Measurements from ENCODE around the gene TESK2.
"Not testable (repeated sequence)": the region's sequence is repeated elsewhere in the genome, so short reads cannot be mapped to it uniquely, and the experiment has no call there.

The TESK2 gene, protein sequence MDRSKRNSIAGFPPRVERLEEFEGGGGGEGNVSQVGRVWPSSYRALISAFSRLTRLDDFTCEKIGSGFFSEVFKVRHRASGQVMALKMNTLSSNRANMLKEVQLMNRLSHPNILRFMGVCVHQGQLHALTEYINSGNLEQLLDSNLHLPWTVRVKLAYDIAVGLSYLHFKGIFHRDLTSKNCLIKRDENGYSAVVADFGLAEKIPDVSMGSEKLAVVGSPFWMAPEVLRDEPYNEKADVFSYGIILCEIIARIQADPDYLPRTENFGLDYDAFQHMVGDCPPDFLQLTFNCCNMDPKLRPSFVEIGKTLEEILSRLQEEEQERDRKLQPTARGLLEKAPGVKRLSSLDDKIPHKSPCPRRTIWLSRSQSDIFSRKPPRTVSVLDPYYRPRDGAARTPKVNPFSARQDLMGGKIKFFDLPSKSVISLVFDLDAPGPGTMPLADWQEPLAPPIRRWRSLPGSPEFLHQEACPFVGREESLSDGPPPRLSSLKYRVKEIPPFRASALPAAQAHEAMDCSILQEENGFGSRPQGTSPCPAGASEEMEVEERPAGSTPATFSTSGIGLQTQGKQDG

DNA sequence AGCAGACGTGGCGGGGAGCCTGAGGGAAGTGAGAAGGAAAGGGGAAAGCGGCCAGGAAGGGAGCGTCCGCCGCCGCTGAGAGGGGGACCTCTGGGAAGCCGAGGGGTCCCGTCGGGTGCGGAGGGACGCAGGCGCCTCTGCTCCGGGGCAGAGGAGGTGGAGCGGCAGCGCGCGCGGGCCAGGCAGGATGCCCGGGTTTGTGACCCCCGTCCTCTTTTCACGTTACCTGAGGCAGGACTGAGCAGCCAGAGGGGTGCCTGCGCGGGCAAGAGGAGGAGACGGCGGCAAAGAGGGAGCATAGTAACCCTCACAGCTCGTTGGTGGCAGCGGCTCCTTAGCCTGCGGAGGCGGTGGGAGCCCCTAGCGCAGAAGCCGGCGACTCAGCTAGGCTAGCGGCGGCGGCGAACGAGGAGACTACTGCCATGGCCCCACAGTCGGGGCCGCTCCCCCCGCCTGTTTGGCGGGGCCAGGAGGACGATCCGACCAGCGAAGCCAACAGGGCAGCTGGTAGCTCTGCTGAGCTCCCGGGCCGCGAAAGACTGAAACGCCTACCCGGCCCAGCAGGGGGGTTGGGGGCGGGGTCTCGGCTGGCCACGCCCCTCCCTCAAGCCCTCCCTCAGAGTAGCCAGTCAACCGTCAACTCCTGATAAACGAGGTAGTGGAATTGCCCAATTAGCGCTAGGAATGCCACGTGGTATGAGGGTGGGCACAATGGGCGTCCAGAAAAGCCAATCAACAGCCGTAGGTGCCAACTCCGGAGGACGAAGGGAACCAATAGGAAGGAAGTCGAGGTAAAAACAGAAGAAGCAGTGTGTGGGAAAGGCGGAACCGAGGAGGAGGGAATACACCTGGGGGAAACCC lies at the start of gene TESK2:
TESK2 (minus strand) TSS at position 538 of the 861 bp plus-strand sequence. CDS start 33,378 bp downstream, outside the sequence.
- DNase-seq = peak; percentile 96

DNA sequence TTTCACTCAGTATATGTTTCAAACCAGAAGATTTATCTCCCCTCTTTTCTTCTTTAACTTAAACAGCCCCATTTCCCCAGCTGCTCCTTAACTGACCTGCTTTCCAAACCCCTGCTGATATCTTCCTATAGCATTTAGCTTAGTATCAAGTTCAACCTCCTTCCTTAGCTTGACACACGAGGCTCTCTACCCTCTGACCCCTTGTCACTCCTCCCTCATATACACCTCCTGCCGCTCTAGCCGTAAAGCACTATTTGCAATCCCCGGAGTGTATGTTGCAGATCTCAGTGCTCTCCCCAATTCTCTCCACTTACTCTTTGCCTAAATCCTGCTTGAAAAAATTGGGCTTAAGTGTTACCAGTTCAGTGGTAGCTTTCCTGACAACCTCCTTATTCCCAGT lies 45.9 kb upstream of the TESK2 start:
- DNase-seq = no peak

DNA sequence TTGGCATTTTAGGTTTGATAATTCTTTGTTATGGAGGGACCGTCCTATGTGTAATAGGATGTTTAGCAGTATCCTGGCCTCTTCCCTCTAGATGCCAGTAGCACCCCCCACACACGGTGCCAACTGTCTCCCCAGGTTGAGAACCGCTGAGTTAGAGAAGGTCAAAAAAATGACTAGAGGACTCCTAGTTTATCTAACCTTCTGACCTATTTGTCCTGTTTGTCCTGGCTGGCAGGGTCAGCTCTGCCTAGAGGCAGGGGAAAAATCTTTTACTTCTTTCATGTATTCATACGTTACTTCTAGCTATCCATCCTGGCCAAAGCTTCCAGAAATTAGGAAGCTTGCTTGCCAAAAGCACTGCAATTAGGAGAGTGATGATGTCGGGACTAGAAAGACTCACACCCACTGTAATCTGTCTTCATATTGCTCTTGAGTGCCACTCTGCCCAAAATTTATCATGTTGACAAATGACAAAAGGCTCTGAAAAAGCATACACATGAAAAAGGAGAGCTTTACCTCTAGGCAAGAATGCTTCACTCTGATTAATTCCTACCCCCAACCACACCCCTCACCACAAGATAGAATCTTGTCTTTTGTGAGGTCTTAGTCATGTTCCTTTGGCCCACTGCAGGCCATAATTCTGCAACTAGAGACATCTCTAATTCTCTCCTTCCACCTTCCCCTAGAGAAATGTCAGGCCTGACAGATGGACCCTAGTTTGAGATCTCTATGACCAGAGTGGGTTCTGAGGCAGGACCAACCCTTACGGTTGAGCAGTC lies 45.2 kb upstream of the TESK2 start:
- no peak for DNase-seq

DNA sequence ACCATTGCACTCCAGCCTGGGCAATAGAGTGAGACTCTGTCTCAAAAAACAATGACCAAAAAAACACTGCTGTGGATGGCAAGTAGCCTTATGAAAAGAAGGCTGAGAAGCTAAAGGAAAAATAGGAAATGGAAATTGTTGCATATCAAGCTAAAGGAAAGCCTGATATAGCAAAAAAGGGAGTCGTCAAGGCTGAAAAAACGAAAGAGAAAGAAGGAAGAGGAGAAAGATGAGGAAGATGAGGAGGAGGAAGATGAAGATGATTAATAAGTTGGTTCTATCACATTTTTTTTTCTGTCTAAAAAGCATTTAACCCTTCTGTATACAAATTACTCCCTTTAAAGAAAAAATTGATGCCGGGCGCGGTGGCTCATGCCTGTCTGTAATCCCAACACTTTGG lies 40.9 kb upstream of the TESK2 start:
- DNase-seq = no peak

DNA sequence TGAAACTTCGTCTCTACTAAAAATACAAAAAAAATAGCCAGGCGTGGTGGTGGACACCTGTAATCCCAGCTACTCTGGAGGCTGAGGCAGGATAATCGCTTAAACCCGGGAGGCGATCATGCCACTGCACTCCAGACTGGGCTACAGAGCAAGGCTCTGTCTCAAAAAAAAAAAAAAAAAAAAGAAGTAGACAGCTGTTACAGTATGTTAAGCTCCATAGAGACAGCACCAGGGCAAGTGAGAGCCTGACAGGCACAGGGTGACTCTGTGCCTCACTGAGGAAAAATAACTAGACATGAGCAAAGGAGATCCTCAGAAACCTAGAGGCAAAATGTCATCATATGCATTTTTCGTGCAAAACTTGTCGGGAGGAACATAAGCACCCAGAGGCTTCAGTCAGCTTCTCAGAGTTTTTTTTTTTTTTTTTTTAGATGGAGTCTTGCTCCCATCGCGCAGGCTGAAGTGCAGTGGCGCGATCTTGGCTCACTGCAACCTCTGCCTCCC lies 39.7 kb upstream of the TESK2 start:
- DNase-seq = no peak

DNA sequence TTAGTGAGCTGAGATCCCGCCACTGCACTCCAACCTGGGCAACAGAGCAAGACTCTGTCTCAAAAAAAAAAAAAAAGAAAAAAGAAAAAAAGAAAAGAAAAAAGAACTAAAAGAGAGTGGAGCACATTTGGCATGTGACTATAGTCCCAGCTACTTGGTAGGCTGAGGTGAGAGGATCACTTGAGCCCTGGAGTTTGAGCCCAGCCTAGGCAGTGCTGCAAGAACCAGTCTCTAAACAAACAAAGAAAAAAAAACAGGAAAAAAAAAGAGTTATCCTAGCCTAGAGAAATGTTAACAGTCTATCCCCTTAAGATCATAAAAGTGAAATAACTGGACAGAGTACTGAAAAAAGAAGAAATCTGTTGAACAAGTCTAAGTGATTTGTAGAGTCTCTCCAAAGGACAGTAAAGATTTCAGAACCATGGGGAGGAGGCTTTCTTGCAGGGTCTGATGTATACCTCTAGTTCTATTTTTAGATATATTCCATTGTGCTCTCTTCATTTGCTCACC lies 35.2 kb upstream of the TESK2 start:
- DNase-seq = no peak

DNA sequence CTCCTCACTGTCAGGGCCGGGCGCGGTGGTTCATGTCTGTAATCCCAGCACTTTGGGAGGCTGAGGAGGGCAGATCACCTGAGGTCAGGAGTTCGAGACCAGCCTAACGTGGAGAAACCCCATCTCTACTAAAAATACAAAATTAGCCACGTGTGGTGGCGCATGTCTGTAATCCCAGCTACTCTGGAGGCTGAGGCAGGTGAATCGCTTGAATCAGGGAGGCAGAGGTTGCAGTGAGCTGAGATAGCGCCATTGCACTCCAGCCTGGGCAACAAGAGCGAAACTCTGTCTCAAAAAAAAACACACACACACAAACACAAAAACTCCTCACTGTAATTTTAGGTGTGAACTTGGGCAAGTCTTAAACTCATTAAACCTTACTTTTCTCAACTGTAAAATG lies 33.0 kb upstream of the TESK2 start:
- DNase-seq = not testable (repeated sequence)

DNA sequence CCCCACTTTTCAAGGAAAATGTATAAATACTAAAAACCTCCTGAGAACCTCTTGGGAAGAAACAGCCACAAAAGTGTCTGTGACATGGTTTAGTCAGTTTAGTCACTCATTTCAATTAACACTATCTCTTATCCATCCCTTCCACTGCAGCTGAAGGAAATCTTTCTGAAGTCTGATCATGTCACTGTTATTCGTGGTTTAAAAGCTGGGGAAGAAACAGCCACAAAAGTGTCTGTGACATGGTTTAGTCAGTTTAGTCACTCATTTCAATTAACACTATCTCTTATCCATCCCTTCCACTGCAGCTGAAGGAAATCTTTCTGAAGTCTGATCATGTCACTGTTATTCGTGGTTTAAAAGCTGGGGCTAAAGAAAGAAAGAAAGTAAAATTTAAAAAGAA lies 32.6 kb upstream of the TESK2 start:
- not testable (repeated sequence) for DNase-seq

DNA sequence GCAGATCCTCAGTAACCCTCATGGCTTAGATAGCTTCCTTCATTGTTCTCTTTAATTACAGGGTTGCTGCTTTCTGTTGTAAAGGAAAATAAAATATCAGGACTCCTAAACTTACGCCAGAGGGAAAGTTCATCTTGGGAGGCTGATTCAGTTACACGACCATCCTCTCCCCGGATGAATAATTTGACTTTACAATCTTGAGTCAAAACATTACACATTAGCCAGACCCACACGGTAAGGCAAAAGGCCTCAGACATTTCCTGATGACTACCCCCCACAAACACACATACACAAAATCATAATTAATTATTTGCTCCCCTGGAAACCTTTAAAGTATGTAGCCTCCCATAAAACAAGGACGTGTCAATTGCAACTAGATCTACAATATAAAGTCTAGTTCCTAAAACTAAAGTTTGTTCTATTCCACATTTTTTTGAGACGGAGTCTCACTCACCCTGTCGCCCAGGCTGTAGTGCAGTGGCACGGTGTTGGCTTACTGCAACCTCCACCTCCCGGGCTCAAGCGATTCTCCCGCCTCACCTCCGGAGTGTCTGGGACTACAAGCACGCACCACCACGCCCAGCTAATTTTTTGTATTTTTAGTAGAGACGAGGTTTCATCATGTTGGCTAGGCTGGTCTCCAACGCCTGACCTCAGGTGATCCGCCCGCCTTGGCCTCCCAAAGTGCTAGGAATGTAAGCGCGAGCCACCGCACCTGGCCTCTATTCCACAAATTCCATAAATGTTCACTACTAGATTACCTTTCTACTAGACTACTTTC lies 31.6 kb upstream of the TESK2 start:
- no peak for DNase-seq

DNA sequence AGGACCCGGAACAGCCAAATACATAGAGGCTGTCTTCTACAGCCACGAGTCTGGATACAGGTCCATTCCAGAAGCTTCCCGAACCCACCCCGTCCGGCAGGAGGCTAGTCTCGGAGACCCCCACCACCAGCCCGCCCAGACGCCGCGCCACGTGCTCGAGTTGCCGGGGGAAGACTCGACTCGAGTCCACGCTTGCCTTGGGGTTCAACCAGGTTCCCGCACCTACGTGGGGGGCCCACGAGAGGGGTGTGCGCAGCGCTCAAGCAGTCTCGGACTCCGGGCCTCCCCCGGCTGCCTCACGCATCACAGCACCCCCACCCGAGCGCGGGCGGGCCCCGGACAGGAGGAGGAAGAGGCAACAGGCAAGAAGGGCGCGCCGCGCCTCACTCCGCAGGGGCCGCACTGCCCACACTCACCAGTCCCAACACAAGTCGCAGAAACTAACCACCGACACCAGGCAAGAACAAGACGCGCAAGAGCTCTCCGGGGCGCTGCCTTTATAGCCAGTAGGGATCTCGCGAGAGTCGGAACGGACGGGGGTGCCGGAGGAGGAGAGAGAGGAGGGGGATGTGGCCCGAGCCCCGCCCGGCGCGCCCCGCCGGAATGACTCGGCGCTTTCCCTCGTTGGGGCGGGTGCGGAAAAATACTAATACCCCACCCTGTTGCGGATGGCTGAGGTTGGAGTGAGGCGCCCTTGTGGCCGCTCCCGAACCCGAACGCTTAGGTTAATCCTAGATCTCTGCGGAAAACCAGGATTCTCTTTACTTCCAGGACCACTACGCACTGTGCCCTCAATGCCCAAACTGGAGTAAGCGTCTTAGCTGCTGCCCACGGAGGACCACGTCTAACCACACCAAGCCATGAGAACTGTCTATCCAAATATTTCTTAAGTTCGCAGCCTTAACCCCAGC lies 30.7 kb upstream of the TESK2 start, which contains the start of gene PRDX1:
PRDX1 (minus strand) TSS at position 472 of the 911 bp plus-strand sequence. CDS start 2,841 bp downstream, outside the sequence.
- DNase-seq = peak; percentile 52

DNA sequence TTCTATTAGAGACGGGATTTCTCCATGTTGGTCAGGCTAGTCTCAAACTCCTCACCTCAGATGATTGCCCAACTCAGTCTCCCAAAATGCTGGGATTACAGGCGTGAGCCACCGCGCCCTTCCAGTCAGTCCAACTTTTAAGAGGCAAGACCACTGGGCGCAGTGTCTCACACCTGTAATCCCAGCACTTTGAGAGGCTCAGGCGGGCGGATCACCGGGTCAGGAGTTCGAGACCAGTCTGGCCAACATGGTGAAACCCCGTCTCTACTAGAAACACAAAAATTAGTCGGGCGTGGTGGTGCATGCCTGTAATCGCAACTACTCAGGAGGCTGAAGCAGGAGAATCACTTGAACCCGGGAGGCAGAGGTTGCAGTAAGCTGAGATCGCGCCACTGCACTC lies 28.8 kb upstream of the TESK2 start:
- DNase-seq = not testable (repeated sequence)

DNA sequence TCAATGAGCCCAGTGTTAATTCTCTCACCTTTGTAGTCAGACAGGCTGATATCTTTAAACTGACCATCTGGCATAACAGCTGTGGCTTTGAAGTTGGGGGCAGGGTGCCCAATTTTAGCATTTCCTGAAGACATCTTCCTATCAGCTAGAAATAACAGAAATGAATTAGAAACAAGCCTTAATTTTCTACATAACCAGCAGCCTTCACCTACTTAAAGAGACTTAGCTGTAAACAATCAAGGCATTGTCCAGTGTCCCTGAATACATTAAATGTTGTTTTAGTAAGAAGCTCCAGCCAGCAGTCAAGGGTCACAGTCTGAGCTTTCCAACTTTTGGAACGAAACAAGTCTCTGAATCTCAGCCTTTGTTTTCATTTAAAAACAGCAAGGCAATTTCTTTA lies 27.9 kb upstream of the TESK2 start:
- DNase-seq = peak; percentile 87

DNA sequence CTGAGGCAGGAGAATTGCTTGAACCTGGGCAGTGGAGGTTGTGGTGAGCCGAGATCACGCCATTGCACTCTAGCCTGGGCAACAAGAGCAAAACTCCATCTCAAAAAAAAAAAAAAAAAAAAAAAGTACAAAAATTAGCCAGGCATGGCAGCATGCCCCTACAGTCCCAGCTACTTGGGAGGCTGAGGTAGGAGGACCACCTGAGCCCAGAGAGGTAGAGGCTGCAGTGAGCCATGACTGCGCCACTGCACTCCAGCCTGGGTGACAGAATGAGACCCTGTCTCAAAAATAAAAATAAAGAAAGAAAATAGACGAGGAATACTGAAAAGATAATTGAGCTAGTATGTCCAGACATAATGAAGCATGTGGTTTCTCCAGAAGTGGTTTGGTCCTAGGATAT lies 27.4 kb upstream of the TESK2 start:
- not testable (repeated sequence) for DNase-seq

DNA sequence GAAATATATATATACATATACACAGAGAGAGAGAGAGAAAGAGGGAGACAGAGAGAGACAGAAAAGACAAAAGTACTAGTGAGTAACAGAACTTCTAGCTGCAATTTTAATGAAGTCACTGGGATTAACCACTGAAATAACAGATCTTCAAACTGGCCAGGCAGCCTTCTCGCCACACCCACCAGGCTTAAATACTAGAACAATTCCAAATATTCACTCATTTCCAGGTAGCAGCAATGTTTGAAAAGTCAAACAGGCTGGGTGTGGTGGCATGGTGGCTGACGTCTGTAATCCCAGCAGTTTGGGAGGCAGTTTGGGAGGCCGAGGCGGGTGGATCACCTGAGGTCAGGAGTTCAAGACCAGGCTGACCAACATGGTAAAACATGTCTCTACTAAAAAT lies 25.5 kb upstream of the TESK2 start:
- DNase-seq = no peak

DNA sequence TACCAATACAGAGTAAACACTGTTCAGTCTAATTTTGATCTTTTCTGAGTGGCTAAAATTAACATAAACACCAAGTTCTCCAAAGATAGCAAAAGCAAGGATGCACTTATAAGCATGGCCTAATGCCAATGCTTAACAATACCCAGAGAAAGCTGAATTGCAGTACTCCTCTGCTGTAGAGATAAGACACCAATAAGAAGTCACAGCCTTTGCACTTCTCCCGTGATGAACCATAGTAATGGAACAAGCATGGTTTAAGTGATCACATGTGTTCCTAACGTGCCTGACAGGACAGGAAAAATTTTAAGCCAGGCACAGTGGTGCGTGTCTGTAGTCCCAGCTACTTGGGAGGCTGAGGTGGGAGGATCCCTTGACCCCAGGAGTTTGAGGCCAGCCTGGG lies 25.1 kb upstream of the TESK2 start:
- no peak for DNase-seq

DNA sequence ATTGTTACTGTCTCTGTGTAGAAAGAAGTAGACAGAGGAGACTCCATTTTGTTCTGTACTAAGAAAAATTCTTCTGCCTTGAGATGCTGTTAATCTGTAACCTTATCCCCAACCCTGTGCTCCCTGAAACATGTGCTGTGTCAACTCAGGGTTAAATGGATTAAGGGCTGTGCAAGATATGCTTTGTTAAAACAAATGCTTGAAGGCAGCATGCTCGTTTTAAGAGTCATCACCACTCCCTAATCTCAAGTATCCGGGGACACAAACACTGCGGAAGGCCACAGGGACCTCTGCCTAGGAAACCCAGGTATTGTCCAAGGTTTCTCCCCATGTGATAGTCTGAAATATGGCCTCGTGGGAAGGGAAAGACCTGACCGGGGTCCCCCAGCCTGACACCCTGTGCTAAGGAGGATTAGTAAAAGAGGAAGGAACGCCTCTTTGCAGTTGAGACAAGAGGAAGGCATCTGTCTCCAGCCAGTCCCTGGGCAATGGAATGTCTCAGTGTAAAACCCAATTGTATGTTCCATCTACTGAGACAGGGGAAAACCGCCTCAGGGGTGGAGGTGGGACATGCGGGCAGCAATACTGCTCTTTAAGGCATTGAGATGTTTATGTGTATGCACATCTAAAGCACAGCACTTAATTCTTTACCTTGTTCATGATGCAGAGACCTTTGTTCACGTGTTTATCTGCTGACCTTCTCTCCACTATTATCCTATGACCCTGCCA lies 22.7 kb upstream of the TESK2 start:
- DNase-seq = not testable (repeated sequence)

DNA sequence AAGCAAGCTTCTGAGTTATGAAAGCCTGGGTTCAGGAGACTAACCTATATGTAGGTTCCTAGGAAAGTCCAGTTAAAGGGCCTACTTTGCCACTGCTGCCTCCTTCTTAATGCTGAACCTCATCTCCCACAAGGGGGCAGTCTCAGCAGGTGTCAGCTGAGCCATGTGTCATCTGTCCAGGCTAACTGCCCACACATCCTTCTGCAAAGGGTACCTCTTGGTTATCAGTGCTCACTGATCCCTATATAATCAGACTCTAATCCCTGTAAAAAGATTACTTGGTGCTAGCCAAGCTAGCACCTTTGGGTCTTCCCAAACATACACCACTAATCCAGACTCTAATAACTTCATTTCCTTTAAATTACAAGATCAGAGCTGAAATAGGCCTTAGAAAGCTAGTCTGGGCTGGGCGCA lies 21.7 kb upstream of the TESK2 start:
- DNase-seq = peak; percentile 30

DNA sequence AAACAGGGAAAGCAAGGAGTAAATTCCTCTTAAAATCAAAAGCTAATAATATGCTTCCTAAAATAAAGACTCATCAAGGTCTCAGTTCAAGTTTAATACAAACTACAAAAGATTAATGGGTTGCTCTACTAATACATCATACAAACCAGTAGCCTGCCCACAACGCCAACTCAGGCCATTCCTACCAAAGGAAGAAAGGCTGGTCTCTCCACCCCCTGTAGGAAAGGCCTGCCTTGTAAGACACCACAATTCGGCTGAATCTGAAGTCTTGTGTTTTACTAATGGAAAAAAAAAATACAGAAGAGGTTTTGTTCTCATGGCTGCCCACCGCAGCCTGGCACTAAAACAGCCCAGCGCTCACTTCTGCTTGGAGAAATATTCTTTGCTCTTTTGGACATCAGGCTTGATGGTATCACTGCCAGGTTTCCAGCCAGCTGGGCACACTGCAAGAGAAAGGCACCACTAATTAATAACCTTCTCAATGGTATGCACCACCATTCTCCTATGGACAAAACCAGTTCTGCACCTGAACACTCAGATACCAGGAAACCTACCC lies 20.1 kb upstream of the TESK2 start:
- DNase-seq = no peak
